ENCODE results near the gene TEX264. TPM values are rescaled to one million over a fixed set of nuclear protein-coding genes. Genes with fewer than 3 reads are reported as not detected.

TEX264 gene
- total and polyA plus RNA-seq, 2 experiments from 2014 or later: 74.1 to 83.9 TPM

DNA sequence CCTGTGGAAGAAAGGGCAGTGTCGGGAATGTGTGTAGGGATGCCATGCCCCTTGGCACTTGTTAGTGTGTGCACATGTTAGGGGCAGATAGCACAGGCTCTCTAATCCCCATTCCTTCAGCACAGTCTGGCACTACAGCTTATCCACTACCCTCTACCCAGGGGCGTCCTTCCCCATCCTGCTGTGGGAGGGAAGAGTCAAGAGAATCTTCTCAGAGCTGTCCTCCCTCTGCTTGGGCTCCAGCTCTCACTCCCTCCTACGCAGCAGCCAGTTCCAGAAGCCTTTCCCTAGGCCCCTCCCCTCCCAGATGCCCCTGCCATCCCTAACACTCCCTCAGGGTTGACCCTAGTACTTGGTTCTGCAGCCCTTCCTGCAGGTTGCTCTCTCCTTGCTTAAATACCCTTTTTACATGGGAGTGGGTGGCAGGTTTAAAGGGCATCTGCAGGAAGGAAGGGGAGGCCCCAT lies 35.0 kb downstream of the TEX264 start:
- Histone ChIP-seq H3K4me1 (ENCODE audit: low read depth) (no peaks in the 10 kb centered on the region), H3K36me3 (no peaks in the 10 kb centered on the region), H3K4me3 (no peak overlapping the region), H3K27me3 (peaks cover 24% of the 10 kb centered on the region), H3K9me3 (ENCODE audit: low read depth) (no peaks in the 10 kb centered on the region), H3K27ac (no peak overlapping the region)
- no peak for TF ChIP-seq CTCF (IDR thresholded peaks at IDR 0.05; ENCODE audit: low read depth, low read length)
- no peak for DNase-seq (ENCODE audit: low read depth in 1 of 2, low spot score in 1 of 2)

GRCh38 chr3:51706788-51707731 lies 36.0 kb downstream of the TEX264 start, which contains the start of gene GRM2:
TSS of gene GRM2 (plus strand) at chr3:51707068. CDS start at chr3:51708984, 1,916 bp downstream.
- Histone ChIP-seq H3K9me3 (ENCODE audit: low read depth) (no peaks in the 10 kb centered on the region), H3K27ac (no peak within 1 kb of the TSS), H3K27me3 (peaks cover 24% of the 10 kb centered on the region), H3K36me3 (no peaks in the 10 kb centered on the region), H3K4me3 (peak within 1 kb of the TSS; percentile 33), H3K4me1 (ENCODE audit: low read depth) (no peaks in the 10 kb centered on the region)
- no peak for TF ChIP-seq CTCF (IDR thresholded peaks at IDR 0.05; ENCODE audit: low read depth, low read length)
- DNase-seq (ENCODE audit: low read depth in 1 of 2, low spot score in 1 of 2): peak; percentile 92 to 97

DNA sequence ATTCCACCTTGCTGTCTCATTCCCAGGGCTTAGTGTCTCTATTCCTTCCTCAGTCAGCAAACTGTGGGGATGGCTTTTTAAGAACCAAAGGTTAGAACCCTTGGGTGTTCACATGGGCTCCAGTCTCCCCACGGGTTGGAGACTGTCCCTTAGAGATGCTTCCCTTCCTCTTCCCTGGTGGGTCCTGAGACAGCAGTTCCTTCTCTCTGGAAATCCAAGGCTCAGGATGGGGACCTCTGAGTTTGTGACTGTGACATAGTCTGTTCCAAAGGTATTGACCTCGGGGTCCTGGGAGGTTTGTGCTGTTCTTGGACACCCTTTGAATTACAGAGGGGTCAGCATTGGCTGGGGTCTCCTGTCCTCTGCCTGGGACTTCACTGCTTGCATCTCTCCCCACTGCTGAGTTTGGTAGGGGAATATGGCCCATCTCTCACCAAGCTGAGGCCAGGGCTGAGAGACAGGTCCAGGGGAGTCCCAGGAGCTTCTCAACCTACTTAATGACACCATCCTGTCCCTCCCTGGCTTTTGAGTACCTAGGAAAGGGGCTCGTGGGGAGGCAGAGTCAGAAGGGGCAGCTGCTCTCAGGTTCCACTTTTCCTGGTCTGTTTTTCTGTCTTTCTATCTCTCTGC lies 37.3 kb downstream of the TEX264 start:
- peaks cover 24% of the 10 kb centered on the region for H3K27me3 ChIP-seq
- H3K4me3 ChIP-seq: no peak overlapping the region
- H3K4me1 ChIP-seq (ENCODE audit: low read depth): no peaks in the 10 kb centered on the region
- no peaks in the 10 kb centered on the region for H3K36me3 ChIP-seq
- no peaks in the 10 kb centered on the region for H3K9me3 ChIP-seq (ENCODE audit: low read depth)
- no peak for DNase-seq (ENCODE audit: low read depth in 1 of 2, low spot score in 1 of 2)
- H3K27ac ChIP-seq: no peak overlapping the region
- no peak for TF ChIP-seq CTCF (IDR thresholded peaks at IDR 0.05; ENCODE audit: low read depth, low read length)

DNA sequence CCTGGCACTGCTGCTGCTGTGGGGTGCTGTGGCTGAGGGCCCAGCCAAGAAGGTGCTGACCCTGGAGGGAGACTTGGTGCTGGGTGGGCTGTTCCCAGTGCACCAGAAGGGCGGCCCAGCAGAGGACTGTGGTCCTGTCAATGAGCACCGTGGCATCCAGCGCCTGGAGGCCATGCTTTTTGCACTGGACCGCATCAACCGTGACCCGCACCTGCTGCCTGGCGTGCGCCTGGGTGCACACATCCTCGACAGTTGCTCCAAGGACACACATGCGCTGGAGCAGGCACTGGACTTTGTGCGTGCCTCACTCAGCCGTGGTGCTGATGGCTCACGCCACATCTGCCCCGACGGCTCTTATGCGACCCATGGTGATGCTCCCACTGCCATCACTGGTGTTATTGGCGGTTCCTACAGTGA lies 38.0 kb downstream of the TEX264 start:
- Histone ChIP-seq H3K27ac (no peak overlapping the region), H3K4me3 (no peak overlapping the region), H3K4me1 (ENCODE audit: low read depth) (no peaks in the 10 kb centered on the region), H3K9me3 (ENCODE audit: low read depth) (no peaks in the 10 kb centered on the region), H3K36me3 (no peaks in the 10 kb centered on the region), H3K27me3 (peaks cover 24% of the 10 kb centered on the region)
- no peak for TF ChIP-seq CTCF (IDR thresholded peaks at IDR 0.05; ENCODE audit: low read depth, low read length)
- DNase-seq (ENCODE audit: low read depth in 1 of 2, low spot score in 1 of 2): no peak

DNA sequence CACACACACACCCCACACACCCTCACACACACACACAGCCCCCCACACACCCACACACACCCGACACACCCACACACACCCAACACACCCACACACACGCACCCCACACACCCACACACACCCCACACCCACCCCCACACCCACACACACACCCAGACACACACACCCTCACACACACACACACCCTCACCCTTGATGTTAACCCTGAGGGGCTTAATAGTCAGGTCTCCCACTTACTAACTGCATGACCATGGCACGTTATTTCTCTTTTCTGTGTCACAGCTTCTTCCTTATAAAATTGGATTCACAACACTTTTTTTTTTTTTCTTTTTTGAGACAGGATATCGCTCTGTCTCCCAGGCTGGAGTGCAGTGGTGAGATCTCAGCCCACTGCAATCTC lies 38.6 kb downstream of the TEX264 start:
- H3K4me3 ChIP-seq: no peak overlapping the region
- peaks cover 24% of the 10 kb centered on the region for H3K27me3 ChIP-seq
- no peak overlapping the region for H3K27ac ChIP-seq
- no peaks in the 10 kb centered on the region for H3K4me1 ChIP-seq (ENCODE audit: low read depth)
- TF ChIP-seq CTCF (IDR thresholded peaks at IDR 0.05; ENCODE audit: low read depth, low read length): no peak
- no peaks in the 10 kb centered on the region for H3K9me3 ChIP-seq (ENCODE audit: low read depth)
- no peak for DNase-seq (ENCODE audit: low read depth in 1 of 2, low spot score in 1 of 2)
- H3K36me3 ChIP-seq: no peaks in the 10 kb centered on the region
